Renal cortical epithelial cell (primary cell): Measurements from ENCODE around the gene USP50. TPM values are rescaled to one million over a fixed set of nuclear protein-coding genes. Genes with fewer than 3 reads are reported as not detected.
"Not testable (repeated sequence)": the region's sequence is repeated elsewhere in the genome, so short reads cannot be mapped to it uniquely, and the experiment has no call there.

Experiments
- DNase-seq: peaks from one replicate; pipeline ENCODE4 v3.0.0-alpha.2; 2011; ENCODE audit warnings: low read depth
- total RNA-seq: library from RNA; depleted of rRNA; stranded (reverse); fragments of >200 nt; gene quantifications from 2 replicates; pipeline ENCODE4 v1.2.3, GENCODE V29; 2014

Gene USP50
- total RNA-seq, 1 donor from 2014 or later = 0.40 TPM

GRCh38 chr15:50503144-50503543 lies 43.3 kb downstream of the USP50 start:
- DNase-seq = no peak

GRCh38 chr15:50501815-50502214 lies 44.7 kb downstream of the USP50 start:
- no peak for DNase-seq

GRCh38 chr15:50500352-50500751 lies 46.1 kb downstream of the USP50 start:
- DNase-seq = no peak

GRCh38 chr15:50496692-50497091 lies 49.8 kb downstream of the USP50 start:
- no peak for DNase-seq

- not testable (repeated sequence) for DNase-seq
Measured at GRCh38 chr15:50494547-50494946, 51.9 kb downstream of the USP50 start.

GRCh38 chr15:50493625-50494024 lies 52.8 kb downstream of the USP50 start:
- DNase-seq = no peak

- DNase-seq = no peak
Measured at GRCh38 chr15:50487287-50487686, 59.2 kb downstream of the USP50 start.

GRCh38 chr15:50485389-50485788 lies 61.1 kb downstream of the USP50 start:
- no peak for DNase-seq

- DNase-seq = no peak
Measured at GRCh38 chr15:50484781-50485180, 61.7 kb downstream of the USP50 start.

- DNase-seq = peak; percentile 9
Measured at GRCh38 chr15:50476143-50476542, 70.3 kb downstream of the USP50 start.

GRCh38 chr15:50471072-50471471 lies 75.4 kb downstream of the USP50 start:
- DNase-seq = no peak

- no peak for DNase-seq
Measured at GRCh38 chr15:50463423-50464358, 82.8 kb downstream of the USP50 start.

GRCh38 chr15:50458348-50459112 lies 87.9 kb downstream of the USP50 start:
- DNase-seq = no peak

GRCh38 chr15:50452927-50453326 lies 93.5 kb downstream of the USP50 start:
- peak; percentile 18 for DNase-seq

Other genes starting within 250 kb of the USP50 start
- 36.6 and 68.2 TPM in 2 replicates for gene GABPB1, start 191.5 kb downstream of the USP50 start, total RNA-seq
- 54.4 and 83.1 TPM in 2 replicates for gene USP8, start 122.3 kb downstream of the USP50 start, total RNA-seq
- 49.3 and 71.9 TPM in 2 replicates for gene TRPM7, start 140.1 kb upstream of the USP50 start, total RNA-seq
- gene SPPL2A, start 219.0 kb upstream of the USP50 start, total RNA-seq = 142 and 171 TPM in 2 replicates